Subcutaneous adipose tissue (tissue), 4 donors: Measurements from ENCODE around the gene SPTBN1. TPM values are rescaled to one million over a fixed set of nuclear protein-coding genes. Genes with fewer than 3 reads are reported as not detected.

Source experiments
- CTCF ChIP-seq: fragments of 450-650 bp; IDR thresholded peaks from one replicate; pipeline ENCODE4 v1.5.1; 2016; ENCODE audit warnings: low read depth, mild to moderate bottlenecking, control low read depth, antibody characterized with exemption, moderate library complexity
- total RNA-seq, 4 donors: library from RNA; depleted of rRNA; stranded (reverse); fragments of >200 nt; gene quantifications; one replicate each; pipeline ENCODE4 v1.1.0, GENCODE V29; 2016

SPTBN1 gene
- total RNA-seq, 4 donors from 2014 or later: 655 to 1,523 (median 889) TPM

- TF ChIP-seq CTCF: no peak
Measured at GRCh38 chr2:54461261-54461660, 5.1 kb downstream of the SPTBN1 start.

GRCh38 chr2:54464341-54464740 lies 8.2 kb downstream of the SPTBN1 start:
- TF ChIP-seq CTCF: no peak

GRCh38 chr2:54465143-54465542 lies 9.0 kb downstream of the SPTBN1 start:
- no peak for TF ChIP-seq CTCF

- no peak for TF ChIP-seq CTCF
Measured at GRCh38 chr2:54466870-54467269, 10.7 kb downstream of the SPTBN1 start.

GRCh38 chr2:54468673-54469072 lies 12.5 kb downstream of the SPTBN1 start:
- TF ChIP-seq CTCF: no peak

GRCh38 chr2:54469484-54470053 lies 13.4 kb downstream of the SPTBN1 start:
- no peak for TF ChIP-seq CTCF

- TF ChIP-seq CTCF: no peak
Measured at GRCh38 chr2:54470266-54470938, 14.3 kb downstream of the SPTBN1 start.
